ENCODE data around the gene DBX1.
"Not testable (repeated sequence)": the region's sequence is repeated elsewhere in the genome, so short reads cannot be mapped to it uniquely, and the experiment has no call there.

Gene DBX1, protein sequence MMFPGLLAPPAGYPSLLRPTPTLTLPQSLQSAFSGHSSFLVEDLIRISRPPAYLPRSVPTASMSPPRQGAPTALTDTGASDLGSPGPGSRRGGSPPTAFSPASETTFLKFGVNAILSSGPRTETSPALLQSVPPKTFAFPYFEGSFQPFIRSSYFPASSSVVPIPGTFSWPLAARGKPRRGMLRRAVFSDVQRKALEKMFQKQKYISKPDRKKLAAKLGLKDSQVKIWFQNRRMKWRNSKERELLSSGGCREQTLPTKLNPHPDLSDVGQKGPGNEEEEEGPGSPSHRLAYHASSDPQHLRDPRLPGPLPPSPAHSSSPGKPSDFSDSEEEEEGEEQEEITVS

DNA sequence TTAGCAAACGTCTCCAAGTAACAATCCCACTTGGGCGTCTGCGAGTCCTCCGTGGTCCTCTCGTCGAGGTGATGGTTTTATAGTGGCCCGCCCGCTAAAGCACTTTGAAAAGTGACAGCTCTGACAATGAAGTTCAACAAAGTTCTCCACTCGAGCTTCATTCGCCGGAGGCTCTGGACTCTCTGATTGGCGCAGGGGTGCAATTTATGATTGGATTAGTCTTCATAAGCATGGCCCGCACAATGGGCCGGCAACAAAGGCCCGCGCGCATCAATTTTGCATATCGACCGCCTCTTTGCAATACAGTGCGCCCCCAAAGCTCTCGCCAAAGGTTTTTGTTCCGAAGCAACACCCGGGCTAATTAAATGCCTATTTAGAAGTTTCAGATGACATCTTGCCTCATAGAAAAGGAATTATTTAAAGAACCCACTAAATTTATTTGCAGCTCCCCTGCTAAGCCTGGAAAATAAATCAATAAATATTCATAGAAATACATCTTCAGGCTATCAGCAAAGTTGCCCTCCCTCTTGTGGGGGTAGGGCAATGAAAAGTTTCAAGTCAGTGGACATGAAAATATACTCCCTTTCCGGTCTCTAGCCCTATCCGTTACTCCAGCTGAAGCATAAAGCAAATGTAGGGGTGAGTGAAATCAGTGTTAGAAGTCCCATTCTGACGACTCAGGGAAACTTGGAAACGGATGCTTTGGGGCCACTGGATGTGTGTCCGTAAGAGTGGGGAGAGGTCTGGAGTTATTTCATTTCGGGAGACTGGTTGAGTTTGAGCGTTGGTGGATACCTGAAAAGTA, at the start of gene DBX1:
Gene DBX1 (minus strand): TSS at position 51 of the 805 bp plus-strand sequence. CDS start 151 bp downstream, outside the sequence.
- no peak for DNase-seq

DNA sequence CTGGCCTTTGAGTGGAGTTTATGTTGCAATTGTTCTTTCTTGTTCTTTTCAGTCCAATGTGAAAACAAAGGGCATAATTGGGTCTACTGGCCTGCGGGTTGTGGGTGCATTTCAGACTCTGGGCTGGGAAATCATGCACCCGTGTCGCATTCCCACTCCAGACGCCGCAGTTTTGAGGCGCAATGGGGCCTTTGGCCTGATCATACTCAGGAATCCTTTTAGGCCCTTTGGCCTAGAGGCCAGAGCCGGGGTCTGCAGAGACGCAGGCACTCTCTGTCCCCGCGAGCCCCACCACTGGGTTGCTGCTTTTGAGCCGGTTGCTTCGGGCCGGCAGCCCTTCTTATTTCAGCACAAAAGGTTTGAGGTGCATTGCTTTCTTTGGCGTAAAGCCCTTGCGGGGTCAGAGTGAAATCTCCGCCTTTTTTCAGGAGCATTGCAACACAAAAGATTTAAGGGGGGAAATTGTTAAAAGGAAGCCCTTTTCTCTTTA, 48.4 kb upstream of the DBX1 start:
- DNase-seq, result no peak

DNA sequence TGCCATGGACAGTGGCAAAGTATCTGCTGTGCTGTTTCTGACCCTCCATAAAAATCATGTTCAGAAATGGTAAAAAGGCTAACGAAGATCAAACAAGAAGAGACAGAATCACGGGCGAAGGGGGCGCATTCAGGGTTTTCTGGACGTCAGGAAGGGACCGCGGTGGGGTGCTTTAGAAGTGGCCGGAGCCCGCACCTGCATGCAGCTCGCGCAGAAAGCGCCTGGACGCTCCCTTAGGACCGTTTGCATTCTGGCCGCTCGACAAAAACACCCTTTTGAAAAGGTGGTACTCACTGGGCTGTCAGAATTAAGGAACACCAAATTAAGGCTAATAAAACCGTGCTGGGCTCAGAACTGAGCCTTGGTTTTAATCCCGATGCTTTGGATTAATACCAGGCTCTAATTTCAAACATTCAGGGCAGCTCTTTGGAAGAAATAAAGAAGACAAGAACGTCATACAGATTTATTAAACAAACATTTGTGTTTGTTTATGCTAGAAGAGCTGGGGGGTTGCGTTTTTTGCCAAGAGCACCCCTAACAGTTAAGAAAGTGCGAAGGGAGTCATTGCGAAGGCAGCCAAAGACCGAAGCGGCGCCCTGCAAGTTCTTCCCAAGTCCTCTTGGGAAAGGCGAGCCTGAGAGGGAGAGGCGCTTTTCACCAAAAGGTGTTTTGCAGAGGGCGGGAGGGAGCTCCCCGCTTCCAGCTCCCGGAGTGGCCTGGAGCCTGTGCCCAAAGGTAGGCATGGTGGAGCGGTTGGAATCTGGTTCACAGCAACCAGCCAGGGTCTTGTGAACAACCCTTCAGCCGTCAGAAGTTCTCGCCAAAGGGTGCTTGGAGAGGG, 47.7 kb upstream of the DBX1 start:
- no peak for DNase-seq

DNA sequence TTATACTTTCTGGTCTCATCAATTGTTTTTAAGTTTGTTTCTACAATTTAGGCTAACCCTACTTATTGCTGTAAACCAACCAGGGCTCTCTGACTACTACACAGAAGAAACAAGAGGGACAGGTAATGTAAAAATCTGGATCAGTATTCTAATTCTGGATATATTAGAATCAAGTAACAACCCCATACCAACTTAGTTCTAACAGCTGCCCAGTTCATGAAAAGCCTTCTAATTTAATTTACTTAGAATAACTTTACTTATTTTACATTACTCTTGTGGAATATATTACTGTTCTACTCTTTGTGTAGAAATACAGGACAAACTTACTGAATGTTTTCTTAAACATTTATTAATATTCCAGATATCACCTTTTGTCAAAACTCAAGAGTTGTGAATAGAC, 45.5 kb upstream of the DBX1 start:
- no peak for DNase-seq

DNA sequence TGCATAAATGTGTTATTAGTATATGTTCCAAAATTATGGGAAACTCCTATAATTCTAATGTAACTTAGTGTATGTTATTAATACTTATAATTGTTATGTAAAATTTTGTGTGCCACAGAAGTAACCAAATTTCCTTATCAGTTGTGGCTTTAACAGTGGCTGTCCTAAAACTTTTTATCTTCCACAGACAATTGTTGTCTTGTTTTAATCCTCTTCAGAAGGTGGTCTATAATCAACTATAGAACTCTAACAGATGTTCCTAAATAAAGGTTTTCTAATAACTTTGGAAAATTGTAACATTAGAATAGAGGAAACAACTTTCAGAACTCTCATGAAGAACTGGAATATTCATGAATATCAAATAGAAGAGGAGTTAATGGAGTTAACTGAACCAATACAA, 44.4 kb upstream of the DBX1 start:
- DNase-seq, result no peak

DNA sequence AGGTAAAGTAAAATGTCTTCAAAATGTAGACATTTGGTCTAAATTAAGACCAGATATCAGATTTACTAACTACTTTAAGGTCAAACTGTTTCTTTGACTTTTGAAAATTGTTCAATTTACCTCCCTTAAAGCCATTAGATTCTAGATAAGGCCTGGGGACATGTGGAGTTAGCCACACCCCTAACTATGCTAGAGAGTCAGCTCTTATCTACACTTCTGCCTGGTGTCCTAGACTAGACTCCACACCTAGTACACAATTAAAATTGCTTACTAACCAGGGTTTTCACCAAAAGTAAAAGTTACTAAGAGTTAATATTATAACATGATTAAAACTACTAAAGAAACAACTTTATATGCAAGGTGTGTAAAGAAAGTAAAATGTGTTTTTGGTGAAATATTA, 43.6 kb upstream of the DBX1 start:
- no peak for DNase-seq

DNA sequence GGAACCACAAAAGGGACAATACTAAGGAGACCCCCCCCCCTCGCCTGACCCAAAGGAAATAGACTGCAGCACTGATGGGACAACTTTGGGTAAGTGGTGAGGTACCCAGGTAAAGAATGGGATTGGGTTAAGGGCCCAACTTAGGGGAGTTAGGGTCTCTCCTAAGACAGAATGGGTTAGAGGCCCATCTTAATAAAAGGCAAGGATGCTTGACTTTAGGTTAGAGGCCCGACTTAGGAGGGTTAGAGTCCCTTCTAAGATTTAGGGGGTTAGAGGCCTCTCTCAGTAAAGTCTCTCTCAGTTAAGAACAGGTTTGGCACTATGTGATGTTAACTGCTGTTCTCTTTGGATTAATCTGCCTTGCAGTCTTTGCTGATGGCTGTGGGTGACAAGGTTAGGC, 41.0 kb upstream of the DBX1 start:
- DNase-seq, result no peak

DNA sequence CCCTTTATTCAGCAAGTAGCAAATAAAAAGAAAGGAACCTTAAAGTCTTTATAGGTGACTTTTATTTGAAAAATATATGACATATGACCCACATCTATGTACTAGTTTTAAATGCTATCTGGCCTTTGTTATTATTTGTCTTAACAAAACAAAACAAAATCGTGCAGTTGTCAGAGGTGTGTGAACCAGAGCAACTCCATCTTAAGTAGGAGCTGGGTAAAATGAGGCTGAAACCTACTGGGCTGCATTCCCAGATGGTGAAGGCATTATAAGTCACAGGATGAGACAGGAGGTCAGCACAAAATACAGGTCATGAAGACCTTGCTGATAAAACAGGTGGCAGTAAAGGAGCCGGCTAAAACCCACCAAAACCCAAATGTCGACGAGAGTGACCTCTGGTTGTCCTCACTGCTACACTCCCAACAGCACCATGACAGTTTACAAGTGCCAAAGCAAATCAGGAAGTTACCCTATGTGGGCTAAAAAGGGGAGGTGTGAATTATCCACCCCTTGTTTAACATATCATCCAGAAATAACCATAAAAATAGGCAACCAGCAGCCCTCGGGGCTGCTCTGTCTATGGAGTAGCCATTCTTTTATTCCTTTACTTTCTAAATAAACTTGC, 40.2 kb upstream of the DBX1 start:
- not testable (repeated sequence) for DNase-seq

DNA sequence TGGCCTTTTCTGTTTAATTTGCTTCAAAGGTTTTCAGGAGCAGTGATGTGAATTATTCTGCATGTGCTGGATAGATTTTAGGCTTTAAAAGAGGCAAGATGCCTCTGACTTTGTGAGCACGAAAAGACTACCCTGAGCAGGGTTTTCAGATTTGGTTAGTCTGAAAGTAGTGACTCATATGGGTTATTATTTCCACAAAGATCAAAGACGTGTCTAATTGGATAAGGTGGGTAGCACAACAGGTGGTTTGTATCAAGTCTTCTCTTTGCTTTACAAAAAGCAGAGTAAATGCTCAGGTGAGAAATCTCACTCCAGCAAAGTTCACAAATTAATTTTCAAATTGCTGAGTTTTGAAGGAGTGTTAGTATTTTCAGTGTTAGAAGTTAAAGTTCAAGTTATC, 37.6 kb upstream of the DBX1 start:
- no peak for DNase-seq

DNA sequence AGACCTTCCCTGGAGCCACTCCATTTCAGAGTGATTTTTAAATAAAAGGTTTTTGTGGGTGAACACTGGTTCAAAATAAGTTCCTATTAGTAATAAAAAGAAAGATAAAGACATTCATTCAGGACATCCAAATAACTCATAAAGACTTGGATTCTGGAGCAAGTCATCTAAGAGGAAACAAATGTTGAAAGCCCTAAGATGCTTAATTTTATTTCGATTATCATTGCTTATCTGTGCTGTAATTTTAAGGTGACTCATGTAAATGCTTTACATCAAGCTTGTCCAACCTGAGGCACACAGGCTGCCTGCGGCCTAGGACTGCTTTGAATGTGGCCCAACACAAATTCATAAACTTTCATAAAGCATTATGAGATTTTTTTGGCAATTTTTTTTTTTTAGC, 34.2 kb upstream of the DBX1 start:
- no peak for DNase-seq

DNA sequence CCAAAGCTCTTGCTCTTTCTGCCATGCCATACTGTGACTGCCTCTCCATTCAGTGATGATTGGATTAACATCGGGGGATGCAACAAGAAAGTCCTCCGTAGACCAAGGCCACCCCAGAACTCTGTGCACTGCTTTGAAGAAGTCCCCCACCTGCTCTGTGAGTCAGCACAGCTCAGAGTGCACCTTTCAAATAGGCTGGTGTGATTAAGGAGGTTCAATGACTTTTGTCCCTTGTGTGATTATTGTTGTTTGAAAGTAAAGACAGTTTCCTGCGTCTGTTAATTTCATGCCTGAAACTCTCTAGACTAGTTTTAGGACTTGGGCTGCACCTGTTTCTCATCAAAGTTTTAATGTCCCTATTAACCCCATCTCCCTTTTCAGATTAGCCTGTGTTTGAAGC, 33.0 kb upstream of the DBX1 start:
- no peak for DNase-seq

DNA sequence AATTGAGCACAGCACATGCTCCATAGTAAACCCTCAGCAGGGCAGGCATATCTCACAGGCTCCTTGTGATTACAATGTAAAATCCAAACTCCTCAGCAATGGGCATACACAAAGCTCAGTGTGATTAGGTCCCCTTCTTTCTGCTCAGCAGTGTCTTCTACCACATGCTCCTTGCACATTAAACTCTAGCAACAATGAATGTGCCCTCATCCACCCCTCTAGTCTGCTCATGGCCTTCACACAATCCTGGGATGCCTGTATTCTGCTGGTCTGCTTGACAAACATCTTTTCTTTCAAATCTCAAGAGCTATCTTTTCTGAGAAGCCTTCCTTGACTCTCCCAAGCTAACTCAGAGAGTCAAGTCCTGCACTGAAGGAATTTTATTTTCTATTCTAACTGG, 32.4 kb upstream of the DBX1 start:
- DNase-seq, result no peak

DNA sequence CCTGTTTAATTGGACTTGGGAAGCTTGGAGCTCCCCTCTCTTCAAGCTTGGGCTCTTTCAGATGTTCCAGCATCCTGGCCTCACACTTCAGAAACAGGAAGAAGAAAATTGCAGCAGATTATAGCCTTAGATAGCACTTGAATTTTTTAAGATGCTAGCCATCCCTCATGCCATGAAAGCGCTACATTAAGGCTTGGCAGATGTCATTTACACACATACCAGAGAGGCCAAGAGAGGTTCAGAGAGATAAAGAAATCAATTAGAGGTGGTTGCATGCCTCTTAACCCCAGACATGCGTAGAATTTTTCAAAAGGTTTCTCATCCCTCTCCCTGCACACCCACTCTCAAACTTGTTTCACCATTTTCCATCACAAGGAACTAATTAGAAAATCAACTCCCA, 31.9 kb upstream of the DBX1 start:
- DNase-seq, result no peak

DNA sequence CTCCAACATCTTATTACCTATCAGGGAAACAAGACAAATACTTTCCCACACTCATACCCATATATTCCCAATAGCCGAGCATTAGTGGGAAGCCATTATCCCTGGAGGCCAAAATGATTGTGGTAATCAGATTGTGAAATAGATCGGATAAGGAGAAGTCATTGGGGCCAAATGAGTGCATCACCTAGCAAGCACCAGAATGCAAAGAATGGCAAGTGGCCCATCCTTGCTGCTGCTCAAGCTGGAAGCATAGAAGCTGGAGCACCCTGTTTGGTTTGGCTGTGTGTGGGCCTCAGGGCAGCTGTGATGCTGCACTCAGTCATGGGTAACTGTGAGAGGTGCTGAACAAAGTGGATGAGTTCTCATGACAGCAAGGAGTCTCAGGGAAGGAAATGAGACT, 18.7 kb upstream of the DBX1 start:
- DNase-seq, result no peak

DNA sequence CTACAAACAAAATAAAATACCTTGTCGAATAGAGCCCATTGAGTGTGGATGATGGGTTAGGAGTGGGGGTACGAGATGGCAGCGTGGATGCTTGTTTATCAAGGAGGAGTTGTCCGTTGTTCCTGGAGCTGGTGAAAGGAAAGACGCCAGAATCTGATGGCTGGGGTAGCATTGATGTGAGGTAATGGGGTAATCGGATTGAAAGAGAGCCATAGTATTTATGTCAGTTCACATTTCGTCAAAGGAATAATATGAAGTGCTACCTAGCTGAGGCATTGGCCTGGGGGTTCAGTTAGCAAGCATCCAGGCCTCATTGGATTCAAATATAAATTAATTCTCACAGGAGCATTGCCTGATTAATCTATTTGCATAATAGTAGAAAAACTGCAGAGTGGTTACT, 16.9 kb upstream of the DBX1 start:
- no peak for DNase-seq

DNA sequence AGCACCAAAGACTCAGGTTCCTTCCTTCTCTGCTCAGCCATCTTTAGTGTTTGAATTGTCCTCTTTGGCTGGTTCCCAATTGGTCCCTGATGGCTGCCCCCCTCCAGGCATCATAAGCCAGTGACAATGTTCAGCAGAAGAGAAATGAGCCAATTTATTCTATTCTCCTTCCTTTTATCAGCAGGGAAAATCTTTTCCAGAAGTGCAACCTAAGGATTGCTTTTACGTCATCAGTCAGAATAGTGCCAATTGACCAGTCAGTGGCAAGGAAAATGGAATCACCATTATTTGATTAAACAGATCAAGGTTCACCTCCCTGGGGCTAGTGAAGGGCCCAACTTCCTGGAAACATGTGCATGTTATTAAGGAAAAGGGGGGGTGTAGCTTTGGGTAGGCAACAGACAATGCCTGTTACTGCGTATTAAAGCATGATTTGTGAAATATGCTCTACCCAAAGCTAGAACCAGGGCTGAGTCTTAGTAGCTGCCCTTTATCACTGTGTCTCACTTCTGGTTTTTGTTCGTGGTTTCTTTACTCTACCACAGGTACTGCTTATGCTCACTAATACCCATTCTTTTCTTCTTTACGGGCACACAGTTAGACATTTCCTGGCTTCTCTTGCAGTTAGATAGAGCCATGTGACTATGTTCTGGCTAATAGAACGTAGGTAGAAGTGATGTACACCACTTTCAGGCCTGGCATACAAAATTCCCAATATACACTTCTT, 12.6 kb upstream of the DBX1 start:
- DNase-seq, result no peak

DNA sequence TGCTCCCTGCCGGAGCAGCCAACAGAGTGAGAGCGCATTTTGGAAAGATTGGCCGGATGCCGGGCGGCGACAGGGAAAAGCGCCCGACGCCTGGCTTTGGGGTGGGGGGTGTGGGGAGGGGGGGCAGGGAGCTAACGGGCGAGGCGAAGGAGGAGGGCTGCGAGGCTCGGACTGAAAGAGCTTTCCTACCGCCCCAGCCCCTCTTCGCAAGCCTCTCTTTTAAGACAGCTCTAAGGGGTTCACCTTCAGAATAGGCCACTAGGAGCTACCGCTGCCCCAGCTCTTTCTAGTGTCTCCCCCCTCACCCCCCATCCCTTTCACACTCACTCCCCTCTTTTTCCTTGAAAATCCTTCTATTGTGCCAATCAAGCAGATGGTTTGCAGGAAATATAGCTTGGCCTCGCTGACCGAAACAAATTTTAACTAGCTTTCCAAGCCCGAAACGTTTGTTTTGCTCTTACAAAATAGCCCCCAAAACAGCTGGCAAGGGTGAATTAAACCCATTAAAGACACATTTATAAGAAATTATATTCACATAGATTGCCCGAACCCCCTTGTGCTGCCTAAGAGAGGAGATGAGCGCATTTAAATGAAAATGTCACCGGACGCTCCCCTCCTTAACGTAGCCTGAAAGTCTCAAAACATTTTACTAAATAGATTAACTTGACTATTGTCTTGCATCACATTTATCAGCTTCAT, 3.7 kb upstream of the DBX1 start:
- DNase-seq, result no peak

DNA sequence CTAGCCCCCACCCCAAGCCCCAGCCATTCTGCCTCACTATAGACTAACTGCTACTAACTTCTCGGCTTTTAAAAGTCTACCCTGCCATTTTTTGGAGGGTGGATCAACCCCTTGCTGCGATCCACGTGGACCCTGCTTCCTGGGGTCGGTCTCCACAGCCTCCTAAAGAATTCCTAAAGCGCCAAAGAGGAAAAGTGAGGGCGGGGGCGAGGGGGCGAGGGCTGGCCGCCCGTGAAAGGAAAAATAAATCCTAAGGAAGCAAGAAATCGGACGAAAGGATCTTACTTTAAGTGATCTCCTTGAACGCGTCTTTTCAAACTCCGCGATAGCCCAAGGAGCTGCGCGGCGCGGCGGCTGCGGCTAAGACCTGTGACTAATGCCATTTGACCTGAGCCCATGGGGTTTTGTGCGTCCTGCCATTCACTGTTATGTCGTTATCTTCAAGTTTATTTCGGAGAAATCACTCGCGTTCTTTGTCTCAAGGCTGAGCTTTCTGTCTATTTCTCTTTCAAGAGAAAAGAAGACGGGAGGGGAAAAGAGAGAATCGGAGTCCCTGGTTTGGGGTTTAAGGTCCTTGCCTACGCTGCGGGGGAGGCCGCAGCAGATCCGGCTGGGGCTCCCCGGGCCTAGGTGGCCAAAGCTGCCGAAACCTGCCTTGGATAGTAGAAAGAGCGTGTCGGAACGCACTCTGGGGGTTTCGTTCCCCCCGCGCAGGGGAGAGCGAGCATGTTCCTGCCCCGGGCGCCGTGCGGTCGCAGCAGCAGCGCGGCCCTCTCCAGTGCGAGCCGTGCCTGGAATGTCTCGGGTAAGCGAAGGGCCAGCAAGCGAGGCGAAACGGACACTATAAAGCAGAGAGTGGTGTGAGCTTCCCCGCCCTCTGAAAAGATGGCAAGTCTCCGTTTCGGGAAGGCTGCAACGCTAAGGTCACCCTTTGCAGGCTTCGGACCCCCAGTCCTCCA, 2.8 kb upstream of the DBX1 start:
- no peak for DNase-seq

DNA sequence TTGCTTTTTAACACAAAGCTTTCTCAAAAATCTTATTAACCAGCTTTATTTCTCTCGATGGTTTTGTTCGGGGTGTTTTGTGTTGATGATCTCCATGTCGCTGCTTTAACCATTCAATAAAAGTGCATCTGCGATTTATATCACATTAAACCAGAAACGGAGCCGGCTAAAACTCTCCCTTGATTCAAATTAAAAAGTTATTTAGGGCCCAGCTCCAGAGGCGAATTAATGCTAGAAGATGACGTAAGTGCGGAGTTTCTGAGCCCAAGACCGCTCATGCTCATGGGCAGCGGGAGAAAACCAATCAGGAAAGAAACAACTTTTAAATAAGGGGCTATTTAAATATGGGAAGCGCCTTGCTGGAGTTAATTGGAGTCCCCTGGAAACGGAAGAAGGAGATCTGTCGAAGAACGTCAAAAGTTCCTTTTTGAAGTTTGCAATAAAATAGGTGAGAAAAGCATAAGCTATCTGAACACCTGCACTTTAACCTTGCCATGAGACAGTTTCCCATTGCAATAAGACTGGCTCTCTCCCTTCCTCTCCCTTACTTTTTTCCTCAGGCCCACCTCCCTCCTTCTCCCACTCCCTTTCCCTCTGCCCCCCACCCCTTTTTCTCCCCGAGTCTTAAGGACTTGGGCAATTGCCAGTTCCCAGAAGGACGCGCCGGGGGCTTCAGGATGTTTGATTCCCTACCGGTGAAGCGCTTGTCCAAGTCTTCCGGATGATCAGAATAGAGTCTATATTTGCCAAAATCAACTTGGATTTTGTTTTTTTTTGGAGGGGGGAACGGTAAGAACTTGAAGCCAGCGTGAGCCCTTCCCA, 1.9 kb upstream of the DBX1 start:
- DNase-seq, result no peak
